ENCODE measurements around the gene MEG3.

The MEG3 gene

GRCh38 chr14:100898935-100899883 is 73.3 kb downstream of the MEG3 start:
- DNase-seq (ENCODE audit: extremely low read depth, insufficient read length): no peak
- no peaks in the 10 kb centered on the region for H3K27me3 ChIP-seq (replicated peaks; ENCODE audit: control insufficient read depth, insufficient read depth, low read length)
- TF ChIP-seq CTCF (IDR thresholded peaks at IDR 0.05; ENCODE audit: insufficient read depth, low read length, poor library complexity, severe bottlenecking): no peak
- no peak overlapping the region for H3K4me3 ChIP-seq (replicated peaks; ENCODE audit: low read depth, low read length)
- no peaks in the 10 kb centered on the region for H3K36me3 ChIP-seq (ENCODE audit: control insufficient read depth, insufficient read depth, low read length)

GRCh38 chr14:100899884-100900771 is 74.2 kb downstream of the MEG3 start:
- Histone ChIP-seq H3K4me3 (replicated peaks; ENCODE audit: low read depth, low read length) (no peak overlapping the region), H3K27me3 (replicated peaks; ENCODE audit: control insufficient read depth, insufficient read depth, low read length) (no peaks in the 10 kb centered on the region), H3K36me3 (ENCODE audit: control insufficient read depth, insufficient read depth, low read length) (no peaks in the 10 kb centered on the region)
- no peak for DNase-seq (ENCODE audit: extremely low read depth, insufficient read length)
- no peak for TF ChIP-seq CTCF (IDR thresholded peaks at IDR 0.05; ENCODE audit: insufficient read depth, low read length, poor library complexity, severe bottlenecking)

GRCh38 chr14:100900837-100901390 is 75.0 kb downstream of the MEG3 start:
- H3K36me3 ChIP-seq (ENCODE audit: control insufficient read depth, insufficient read depth, low read length): no peaks in the 10 kb centered on the region
- H3K4me3 ChIP-seq (replicated peaks; ENCODE audit: low read depth, low read length): no peak overlapping the region
- peak; percentile 21 for TF ChIP-seq CTCF (IDR thresholded peaks at IDR 0.05; ENCODE audit: insufficient read depth, low read length, poor library complexity, severe bottlenecking)
- DNase-seq (ENCODE audit: extremely low read depth, insufficient read length): no peak
- H3K27me3 ChIP-seq (replicated peaks; ENCODE audit: control insufficient read depth, insufficient read depth, low read length): no peaks in the 10 kb centered on the region

- H3K4me3 ChIP-seq (replicated peaks; ENCODE audit: low read depth, low read length): no peak overlapping the region
- H3K36me3 ChIP-seq (ENCODE audit: control insufficient read depth, insufficient read depth, low read length): no peaks in the 10 kb centered on the region
- TF ChIP-seq CTCF (IDR thresholded peaks at IDR 0.05; ENCODE audit: insufficient read depth, low read length, poor library complexity, severe bottlenecking): no peak
- no peak for DNase-seq (ENCODE audit: extremely low read depth, insufficient read length)
- H3K27me3 ChIP-seq (replicated peaks; ENCODE audit: control insufficient read depth, insufficient read depth, low read length): no peaks in the 10 kb centered on the region
Observed at GRCh38 chr14:100901391-100902183, 75.7 kb downstream of the MEG3 start.

Data from GM06990 (cell line).